H9 (cell line): Measurements from ENCODE around the gene PPP5C. TPM values are rescaled to one million over a fixed set of nuclear protein-coding genes. Genes with fewer than 3 reads are reported as not detected.

Source experiments
- total RNA-seq: library from RNA; stranded (reverse); gene quantifications from 2 replicates; pipeline ENCODE4 v1.2.1, GENCODE V29; 2021

PPP5C gene
- total RNA-seq, 1 experiment from 2014 or later, result 108 TPM

Other genes with a start within 250 kb of the PPP5C start
- gene IGFL3, start 222.4 kb upstream of the PPP5C start, total RNA-seq, result not detected in 2 replicates
- gene IGFL2, start 198.8 kb upstream of the PPP5C start, total RNA-seq, result not detected in 2 replicates
- gene IGFL1, start 117.3 kb upstream of the PPP5C start, total RNA-seq, result not detected in 2 replicates
- 31.5 and 31.9 TPM in 2 replicates for gene HIF3A, start 50.0 kb upstream of the PPP5C start, total RNA-seq
- gene CCDC8, start 66.5 kb downstream of the PPP5C start, total RNA-seq, result 27.5 and 28.7 TPM in 2 replicates
- gene PNMA8C, start 81.8 kb downstream of the PPP5C start, total RNA-seq, result 1.7 and 1.8 TPM in 2 replicates
- 22.6 and 23.2 TPM in 2 replicates for gene PNMA8A, start 124.5 kb downstream of the PPP5C start, total RNA-seq
- gene PNMA8B, start 148.8 kb downstream of the PPP5C start, total RNA-seq, result 1.4 and 1.5 TPM in 2 replicates